SK-N-SH treated with all-trans-retinoic acid at 6 μM for 48 hours (cell line): Measurements from ENCODE around the gene JMJD4.

Source experiments
- ARNTL ChIP-seq: fragments of 450-650 bp; formaldehyde crosslinking; IDR thresholded peaks from 2 replicates; pipeline ENCODE4 v1.5.0; 2020; ENCODE audit warnings: low read depth, mild to moderate bottlenecking, moderate library complexity, borderline replicate concordance
- CREB5 ChIP-seq: fragments of 250-450 bp; sonication (Bioruptor Pico); IDR thresholded peaks from 2 replicates; pipeline ENCODE4 v1.5.1; 2020; ENCODE audit warnings: low read depth, mild to moderate bottlenecking, moderate library complexity
- CSDC2 ChIP-seq: fragments of 250-450 bp; sonication (Bioruptor Pico); IDR thresholded peaks from 2 replicates; pipeline ENCODE4 v1.5.0; 2020; ENCODE audit warnings: mild to moderate bottlenecking, moderate library complexity
- CSRNP3 ChIP-seq: fragments of 250-450 bp; sonication (Bioruptor Pico); IDR thresholded peaks from 2 replicates; pipeline ENCODE4 v1.5.1; 2021; ENCODE audit warnings: mild to moderate bottlenecking, moderate library complexity
- ESRRG ChIP-seq: fragments of 250-450 bp; sonication (Bioruptor Pico); IDR thresholded peaks from 2 replicates; pipeline ENCODE4 v1.6.1; 2021; ENCODE audit warnings: mild to moderate bottlenecking
- PATZ1 ChIP-seq: fragments of 250-450 bp; sonication (Bioruptor Pico); IDR thresholded peaks from 2 replicates; pipeline ENCODE4 v1.8.0; 2020; ENCODE audit warnings: mild to moderate bottlenecking, moderate library complexity, borderline replicate concordance
- POU6F1 ChIP-seq: fragments of 250-450 bp; sonication (Bioruptor Pico); IDR thresholded peaks from 2 replicates; pipeline ENCODE4 v1.8.0; 2021; ENCODE audit warnings: low read depth, mild to moderate bottlenecking, moderate library complexity, borderline replicate concordance
- RARB ChIP-seq: fragments of 250-450 bp; sonication (Bioruptor Pico); IDR thresholded peaks from 2 replicates; pipeline ENCODE4 v1.8.0; 2021; ENCODE audit warnings: mild to moderate bottlenecking, moderate library complexity
- TCF4 ChIP-seq: fragments of 250-450 bp; sonication (Bioruptor Pico); IDR thresholded peaks from 2 replicates; pipeline ENCODE4 v1.8.0; 2021; ENCODE audit warnings: mild to moderate bottlenecking, moderate library complexity, borderline replicate concordance
- TOX ChIP-seq: fragments of 250-450 bp; sonication (Bioruptor Pico); IDR thresholded peaks from 2 replicates; pipeline ENCODE4 v1.8.0; 2021; ENCODE audit warnings: mild to moderate bottlenecking, moderate library complexity, borderline replicate concordance
- ZC3H10 ChIP-seq: fragments of 250-450 bp; sonication (Bioruptor Pico); IDR thresholded peaks from 2 replicates; pipeline ENCODE4 v1.5.1; 2021; ENCODE audit warnings: mild to moderate bottlenecking, moderate library complexity
- ZFP3 ChIP-seq: fragments of 250-450 bp; sonication (Bioruptor Pico); IDR thresholded peaks from 2 replicates; pipeline ENCODE4 v1.5.0; 2020; ENCODE audit warnings: mild to moderate bottlenecking, moderate library complexity
- ZFP30 ChIP-seq: fragments of 450-650 bp; formaldehyde crosslinking; IDR thresholded peaks from 2 replicates; pipeline ENCODE4 v1.5.0; 2022; ENCODE audit warnings: mild to moderate bottlenecking, moderate library complexity
- ZNF70 ChIP-seq: fragments of 450-650 bp; formaldehyde crosslinking; IDR thresholded peaks from 2 replicates; pipeline ENCODE4 v1.5.0; 2020; ENCODE audit warnings: mild to moderate bottlenecking, moderate library complexity

GRCh38 chr1:227754958-227755357 lies 19.9 kb upstream of the JMJD4 start:
- TF ChIP-seq ZFP30 (CRISPR knock-in tag) (no peak), PATZ1 (CRISPR knock-in tag) (no peak), ZNF70 (CRISPR knock-in tag) (no peak), CSDC2 (no peak), ZFP3 (CRISPR knock-in tag) (no peak), CREB5 (CRISPR knock-in tag) (no peak), POU6F1 (CRISPR knock-in tag) (no peak), TCF4 (CRISPR knock-in tag) (no peak), ARNTL (CRISPR knock-in tag) (no peak), CSRNP3 (CRISPR knock-in tag) (no peak), TOX (CRISPR knock-in tag) (no peak), RARB (no peak), ESRRG (CRISPR knock-in tag) (no peak), ZC3H10 (CRISPR knock-in tag) (no peak)
